DMS114 treated with DMSO at 0.1 percent for 48 hours (cell line): ENCODE measurements around the gene EHBP1L1.

ENCODE experiments used
- DNase-seq: peaks from one replicate; lab custom pipeline; 2025; ENCODE audit not compliant: unreplicated experiment; lab: John Stamatoyannopoulos, UW

Gene EHBP1L1

GRCh38 chr11:65592858-65593517 is 17.1 kb downstream of the EHBP1L1 start:
- no peak for DNase-seq

- no peak for DNase-seq
Observed at GRCh38 chr11:65593518-65594414, 17.9 kb downstream of the EHBP1L1 start.

- DNase-seq = no peak
Observed at GRCh38 chr11:65595131-65595530, 19.3 kb downstream of the EHBP1L1 start.

GRCh38 chr11:65595543-65596281 is 19.9 kb downstream of the EHBP1L1 start, which contains the start of gene KCNK7:
Gene KCNK7 (minus strand): TSS chr11:65595800. CDS start chr11:65595772, 28 bp downstream.
- DNase-seq = no peak

- no peak for DNase-seq
Observed at GRCh38 chr11:65596520-65596919, 20.7 kb downstream of the EHBP1L1 start.

- no peak for DNase-seq
Observed at GRCh38 chr11:65598258-65598699, 22.4 kb downstream of the EHBP1L1 start.

GRCh38 chr11:65599216-65599954 is 23.5 kb downstream of the EHBP1L1 start:
- no peak for DNase-seq

- DNase-seq = no peak
Observed at GRCh38 chr11:65599955-65600246, 24.0 kb downstream of the EHBP1L1 start.

- no peak for DNase-seq
Observed at GRCh38 chr11:65604258-65604657, 28.4 kb downstream of the EHBP1L1 start.

- no peak for DNase-seq
Observed at GRCh38 chr11:65606876-65607613, 31.2 kb downstream of the EHBP1L1 start.

- no peak for DNase-seq
Observed at GRCh38 chr11:65607614-65608426, 32.0 kb downstream of the EHBP1L1 start.

GRCh38 chr11:65609229-65609628 is 33.4 kb downstream of the EHBP1L1 start:
- no peak for DNase-seq

- DNase-seq = no peak
Observed at GRCh38 chr11:65609665-65610064, 33.8 kb downstream of the EHBP1L1 start.

GRCh38 chr11:65610404-65610803 is 34.6 kb downstream of the EHBP1L1 start:
- no peak for DNase-seq

GRCh38 chr11:65611028-65611757 is 35.3 kb downstream of the EHBP1L1 start:
- no peak for DNase-seq

GRCh38 chr11:65611758-65612603 is 36.1 kb downstream of the EHBP1L1 start:
- no peak for DNase-seq

- DNase-seq = no peak
Observed at GRCh38 chr11:65612691-65613090, 36.8 kb downstream of the EHBP1L1 start.
